HG02642 (cell line): ENCODE data around the gene AWAT2.

Experiments used
- ATAC-seq: cut with Tn5 transposase; IDR thresholded peaks from one replicate; pipeline ENCODE4 v1.9.1; 2021; ENCODE audit warnings: mild to moderate bottlenecking; ENCODE audit not compliant: unreplicated experiment, poor library complexity

AWAT2 gene

GRCh38 chrX:70042399-70043371, 7.1 kb downstream of the AWAT2 start:
- no peak for ATAC-seq

GRCh38 chrX:70041993-70042392, 7.7 kb downstream of the AWAT2 start:
- ATAC-seq = no peak

GRCh38 chrX:70039758-70040157, 10.0 kb downstream of the AWAT2 start:
- no peak for ATAC-seq

- ATAC-seq = no peak
These were observed 10.8 kb downstream of the AWAT2 start for GRCh38 chrX:70038951-70039350.

- no peak for ATAC-seq
These were observed 11.2 kb downstream of the AWAT2 start for GRCh38 chrX:70038515-70038914.

- no peak for ATAC-seq
These were observed 15.1 kb downstream of the AWAT2 start for GRCh38 chrX:70034646-70035045.

- ATAC-seq = peak; percentile 47
These were observed 16.2 kb downstream of the AWAT2 start for GRCh38 chrX:70033348-70034051.

- no peak for ATAC-seq
These were observed 16.9 kb downstream of the AWAT2 start for GRCh38 chrX:70032792-70033191.

- ATAC-seq = peak; percentile 66
These were observed 19.4 kb downstream of the AWAT2 start for GRCh38 chrX:70030301-70030767.

- ATAC-seq = no peak
These were observed 19.9 kb downstream of the AWAT2 start for GRCh38 chrX:70029863-70030262.

GRCh38 chrX:70026851-70027200, 22.9 kb downstream of the AWAT2 start:
- ATAC-seq = no peak

- no peak for ATAC-seq
These were observed 23.5 kb downstream of the AWAT2 start for GRCh38 chrX:70026112-70026850.

GRCh38 chrX:70025464-70025863, 24.3 kb downstream of the AWAT2 start:
- no peak for ATAC-seq

GRCh38 chrX:70022616-70023015, 27.1 kb downstream of the AWAT2 start:
- ATAC-seq = no peak

GRCh38 chrX:70016513-70016912, 33.2 kb downstream of the AWAT2 start:
- ATAC-seq = no peak

GRCh38 chrX:70013466-70014381, 36.0 kb downstream of the AWAT2 start:
- no peak for ATAC-seq

- no peak for ATAC-seq
These were observed 37.0 kb downstream of the AWAT2 start for GRCh38 chrX:70012756-70013155.

GRCh38 chrX:70009970-70010369, 39.8 kb downstream of the AWAT2 start:
- no peak for ATAC-seq

GRCh38 chrX:70009049-70009448, 40.7 kb downstream of the AWAT2 start:
- ATAC-seq = no peak

- ATAC-seq = no peak
These were observed 41.8 kb downstream of the AWAT2 start for GRCh38 chrX:70007946-70008345.
